Keratinocyte (primary cell): Measurements from ENCODE around the gene SF1. TPM values are rescaled to one million over a fixed set of nuclear protein-coding genes. Genes with fewer than 3 reads are reported as not detected.

Source experiments
- DNase-seq: peaks from one replicate; pipeline ENCODE4 v3.0.0-alpha.2; 2011; ENCODE audit warnings: low read depth, missing footprints, low spot score
- FAIRE-seq: peaks from 2 replicates; lab custom pipeline; 2011; peaks lifted over from hg19 to GRCh38; lab: Jason Lieb, UNC
- H2AFZ ChIP-seq: 2 replicates; pipeline ENCODE4 v1.6.0; 2012; ENCODE audit warnings: low read length, control low read depth, inconsistent platforms; ENCODE audit not compliant: control insufficient read depth
- H3K27ac ChIP-seq: 2 replicates; pipeline ENCODE4 v1.5.1; 2011; ENCODE audit warnings: low read length; ENCODE audit not compliant: control insufficient read depth, insufficient read depth
- H3K27me3 ChIP-seq: 3 replicates; pipeline ENCODE4 v1.6.0; 2011; ENCODE audit warnings: low read length; ENCODE audit not compliant: control insufficient read depth, insufficient read depth; ENCODE audit errors: extremely low read depth
- H3K36me3 ChIP-seq, 2 experiments: 2 replicates in 1 of 2; 3 replicates in 1 of 2; pipeline ENCODE4 v1.5.1; 2011; ENCODE audit warnings: low read length in 2 of 2, mild to moderate bottlenecking in 1 of 2; ENCODE audit not compliant: control insufficient read depth in 2 of 2, insufficient read depth in 2 of 2; ENCODE audit errors: extremely low read depth in 1 of 2
- H3K4me1 ChIP-seq: 3 replicates; pipeline ENCODE4 v1.5.1; 2011; ENCODE audit warnings: low read length; ENCODE audit not compliant: control insufficient read depth, insufficient read depth; ENCODE audit errors: extremely low read depth
- H3K4me2 ChIP-seq: 3 replicates; pipeline ENCODE4 v1.6.0; 2011; ENCODE audit warnings: low read depth, low read length; ENCODE audit not compliant: control insufficient read depth, insufficient read depth; ENCODE audit errors: extremely low read depth
- H3K4me3 ChIP-seq, 3 experiments: fragments of 200-600 bp in 1 of 3; sonication (generic) in 1 of 3; 2 replicates in 2 of 3; 3 replicates in 1 of 3; pipeline ENCODE4 v1.5.1; 2011 to 2016; ENCODE audit warnings: low read length in 3 of 3, mild to moderate bottlenecking in 3 of 3, control low read depth in 2 of 3, inconsistent platforms in 1 of 3, low read depth in 1 of 3, mixed read lengths in 1 of 3, mixed run types in 1 of 3, moderate library complexity in 1 of 3; ENCODE audit not compliant: control insufficient read depth in 2 of 3, insufficient read depth in 2 of 3; ENCODE audit errors: extremely low read depth in 1 of 3
- H3K79me2 ChIP-seq: 2 replicates; pipeline ENCODE4 v1.6.0; 2012; ENCODE audit warnings: low read length; ENCODE audit not compliant: control insufficient read depth, insufficient read depth
- H3K9ac ChIP-seq: 3 replicates; pipeline ENCODE4 v1.6.0; 2011; ENCODE audit warnings: low read length; ENCODE audit not compliant: control insufficient read depth, insufficient read depth; ENCODE audit errors: extremely low read depth
- H3K9me1 ChIP-seq: 3 replicates; pipeline ENCODE4 v1.6.0; 2011; ENCODE audit warnings: low read length; ENCODE audit not compliant: control insufficient read depth, insufficient read depth; ENCODE audit errors: extremely low read depth
- H3K9me3 ChIP-seq: 2 replicates; pipeline ENCODE4 v1.5.1; 2012; ENCODE audit warnings: low read depth, low read length; ENCODE audit not compliant: control insufficient read depth
- H4K20me1 ChIP-seq: 3 replicates; pipeline ENCODE4 v1.6.0; 2011; ENCODE audit warnings: low read length; ENCODE audit not compliant: control insufficient read depth, insufficient read depth; ENCODE audit errors: extremely low read depth
- CTCF ChIP-seq, 3 experiments: IDR thresholded peaks in 1 of 3; conservative IDR thresholded peaks in 1 of 3; optimal IDR thresholded peaks in 1 of 3; 2 replicates in 2 of 3; 3 replicates in 1 of 3; pipeline versions ENCODE3 to v1.5.1; 2011; ENCODE audit warnings: low read length in 3 of 3, mild to moderate bottlenecking in 3 of 3, moderate library complexity in 2 of 3, control low read depth in 1 of 3, inconsistent platforms in 1 of 3; ENCODE audit not compliant: insufficient read depth in 2 of 3; ENCODE audit errors: extremely low read depth in 1 of 3
- EZH2 ChIP-seq: IDR thresholded peaks from one replicate; pipeline ENCODE4 v1.6.1; 2012; ENCODE audit warnings: inconsistent platforms, mild to moderate bottlenecking, low read length, moderate library complexity
- dilution Hi-C: fragments of 300-500 bp; cut with MboI; formaldehyde crosslinking; loops from one replicate; pipeline ENCODE4 v1.7.0; 2020; ENCODE audit warnings: low sequenced_read_pairs; ENCODE audit not compliant: extremely low pct_ligation_motif_present
- polyA plus RNA-seq, 5 experiments: library from polyadenylated mRNA; depleted of rRNA in 3 of 5; stranded (reverse) in 3 of 5; stranded (forward) in 1 of 5; unstranded in 1 of 5; fragments of >200 nt; gene quantifications; 1 replicate in 1 of 5; 2 replicates in 3 of 5; 3 replicates in 1 of 5; pipeline versions ENCODE4 v1.2.1 to v1.2.3, GENCODE V29; 2011 to 2012; ENCODE audit warnings: missing spikeins in 2 of 5, low read depth in 1 of 5, low replicate concordance in 1 of 5

Gene SF1
- polyA plus RNA-seq, 1 donor (not counting 4 experiments of a cell fraction or from before 2014, with no cell fraction given): 54.5 TPM

- dilution Hi-C loops: no loop called here
- Histone ChIP-seq H3K9me1 (no peaks in the 10 kb centered on the region), H2AFZ (no peak overlapping the region), H4K20me1 (no peaks in the 10 kb centered on the region), H3K4me1 (no peaks in the 10 kb centered on the region), H3K9me3 (no peaks in the 10 kb centered on the region), H3K4me3 (no peak overlapping the region), H3K4me2 (no peak overlapping the region), H3K36me3 (peaks cover 0 to 3% of the 10 kb centered on the region in 2 experiments), H3K79me2 (no peaks in the 10 kb centered on the region), H3K9ac (no peak overlapping the region), H3K27ac (no peak overlapping the region), H3K27me3 (no peaks in the 10 kb centered on the region)
- TF ChIP-seq EZH2 (no peak), CTCF (optimal IDR thresholded peaks at IDR 0.05 in 1 of 3, IDR thresholded peaks at IDR 0.05 in 1 of 3, conservative IDR thresholded peaks at IDR 0.05 in 1 of 3; ENCODE audit: extremely low read depth in 1 of 3, insufficient read depth in 2 of 3, low read length in 3 of 3) (no peak)
- FAIRE-seq (no peak), DNase-seq (no peak)
Measured at GRCh38 chr11:64784813-64785581, 6.7 kb upstream of the SF1 start.

- Histone ChIP-seq H3K4me1 (peaks cover 16% of the 10 kb centered on the region), H2AFZ (no peak overlapping the region), H3K79me2 (peaks cover 44% of the 10 kb centered on the region), H3K9me1 (no peaks in the 10 kb centered on the region), H3K36me3 (peaks cover 19 to 35% of the 10 kb centered on the region in 2 experiments), H3K4me3 (peak overlapping the region; percentile 63 to 81 (median 67)), H3K4me2 (no peak overlapping the region), H4K20me1 (peaks cover 39% of the 10 kb centered on the region), H3K9ac (peak overlapping the region; percentile 91), H3K9me3 (no peaks in the 10 kb centered on the region), H3K27ac (peak overlapping the region; percentile 93), H3K27me3 (no peaks in the 10 kb centered on the region)
- no peak for FAIRE-seq
- no peak for DNase-seq
- TF ChIP-seq EZH2: no peak
- TF ChIP-seq CTCF (optimal IDR thresholded peaks at IDR 0.05 in 1 of 3, IDR thresholded peaks at IDR 0.05 in 1 of 3, conservative IDR thresholded peaks at IDR 0.05 in 1 of 3; ENCODE audit: extremely low read depth in 1 of 3, insufficient read depth in 2 of 3, low read length in 3 of 3): no peak
- dilution Hi-C loops: no loop called here
Measured at GRCh38 chr11:64778223-64778472, 194 bp downstream of the SF1 start.
